ENCODE data around the gene KDM1B.

GRCh38 chr6:18147160-18147559 lies 8.1 kb upstream of the KDM1B start:
- TF ChIP-seq POLR2A (IDR thresholded peaks at IDR 0.05) (no peak), CTCF (IDR thresholded peaks at IDR 0.05) (no peak), EP300 (IDR thresholded peaks at IDR 0.05) (no peak)

Measured in ovary (tissue), 3 donors.